HepG2 (cell line): ENCODE results near the gene TFDP1. TPM values are rescaled to one million over a fixed set of nuclear protein-coding genes. Genes with fewer than 3 reads are reported as not detected.

Experiments used
- ATAC-seq: fragments of 200-7000 bp; cut with Tn5 transposase; 3 replicates; pipeline ENCODE4 v1.9.1; 2020; ENCODE audit warnings: mild to moderate bottlenecking, moderate library complexity
- BruUV-seq: library from RNA; stranded (reverse); fragments of 400-500 nt; replicated peaks from 2 replicates; lab custom pipeline; 2021; lab: Mats Ljungman, UMichigan
- CTCF ChIA-PET: fragments of 300-600 bp; formaldehyde crosslinking; extraction: SDS; loops from one replicate; lab custom pipeline; 2021; ENCODE audit warnings: low total read pairs, inconsistent platforms, low intra/inter-chr PET ratio; lab: Yijun Ruan, JAX
- POLR2A ChIA-PET: fragments of 350-600 bp; sonication (Branson Sonifier 250); formaldehyde crosslinking; loops from one replicate; lab custom pipeline; 2020; ENCODE audit warnings: antibody characterized with exemption, inconsistent platforms; lab: Yijun Ruan, JAX
- DNase-seq: peaks from one replicate; pipeline ENCODE4 v3.0.0-alpha.2; 2015; ENCODE audit warnings: low spot score
- FAIRE-seq: peaks from 3 replicates; lab custom pipeline; 2011; peaks lifted over from hg19 to GRCh38; lab: Jason Lieb, UNC
- H2AFZ ChIP-seq: one replicate; pipeline ENCODE4 v1.6.1; 2011; ENCODE audit warnings: low read length, inconsistent platforms
- H3K27ac ChIP-seq: fragments of 300-600 bp; 3 replicates; pipeline ENCODE4 v1.8.0; 2011; ENCODE audit warnings: mixed run types, mild to moderate bottlenecking, mixed read lengths, low read length, inconsistent platforms; ENCODE audit not compliant: insufficient read depth; ENCODE audit errors: extremely low read length
- H3K27me3 ChIP-seq, 2 experiments: fragments of 200-600 bp in 1 of 2; 2 replicates in 1 of 2; 3 replicates in 1 of 2; pipeline versions ENCODE4 v1.6.0 to v1.8.0; 2011; ENCODE audit warnings: low read length in 2 of 2, mild to moderate bottlenecking in 2 of 2, moderate library complexity in 2 of 2, inconsistent platforms in 1 of 2; ENCODE audit not compliant: insufficient read depth in 2 of 2, control insufficient read depth in 1 of 2
- H3K36me3 ChIP-seq, 2 experiments: fragments of 200-600 bp in 1 of 2; replicated peaks in 1 of 2; 2 replicates in 1 of 2; 3 replicates in 1 of 2; pipeline versions ENCODE4 v1.5.1 to v1.8.0; 2011; ENCODE audit warnings: low read length in 2 of 2, inconsistent platforms in 1 of 2; ENCODE audit not compliant: insufficient read depth in 2 of 2, control insufficient read depth in 1 of 2
- H3K4me1 ChIP-seq: 2 replicates; pipeline ENCODE4 v1.5.1; 2012; ENCODE audit warnings: low read length, inconsistent platforms; ENCODE audit not compliant: insufficient read depth
- H3K4me2 ChIP-seq: 2 replicates; pipeline ENCODE4 v1.6.0; 2011; ENCODE audit warnings: low read depth, low read length, inconsistent platforms
- H3K4me3 ChIP-seq, 3 experiments: fragments of 200-600 bp in 1 of 3; sonication (generic), shearing (Covaris generic) in 1 of 3; replicated peaks in 1 of 3; 2 replicates each; pipeline ENCODE4 v1.5.1; 2011 to 2016; ENCODE audit warnings: low read length in 3 of 3, inconsistent platforms in 2 of 3, low read depth in 2 of 3, mild to moderate bottlenecking in 2 of 3, control low read depth in 1 of 3, mixed read lengths in 1 of 3; ENCODE audit not compliant: insufficient read depth in 1 of 3
- H3K79me2 ChIP-seq: one replicate; pipeline ENCODE4 v1.6.1; 2011; ENCODE audit warnings: low read length, inconsistent platforms; ENCODE audit not compliant: insufficient read depth
- H3K9ac ChIP-seq: 2 replicates; pipeline ENCODE4 v1.6.0; 2011; ENCODE audit warnings: mild to moderate bottlenecking, low read depth, low read length, inconsistent platforms; ENCODE audit not compliant: insufficient read depth
- H3K9me3 ChIP-seq: 2 replicates; pipeline ENCODE4 v1.5.1; 2012; ENCODE audit warnings: mild to moderate bottlenecking, low read length
- H4K20me1 ChIP-seq: 2 replicates; pipeline ENCODE4 v1.6.0; 2011; ENCODE audit warnings: inconsistent platforms, mild to moderate bottlenecking, low read length, moderate library complexity; ENCODE audit not compliant: insufficient read depth
- AKAP8 ChIP-seq: sonication (generic); formaldehyde crosslinking; IDR thresholded peaks from 2 replicates; pipeline ENCODE4 v1.5.1; 2020; ENCODE audit warnings: mild to moderate bottlenecking, missing genetic modification reagents
- ARID5B ChIP-seq: IDR thresholded peaks from 2 replicates; pipeline ENCODE4 v1.4.0; 2020; ENCODE audit warnings: mild to moderate bottlenecking, missing genetic modification reagents
- ATF7 ChIP-seq, 2 experiments: fragments of 450-650 bp in 1 of 2; sonication (generic) in 1 of 2; formaldehyde crosslinking in 1 of 2; IDR thresholded peaks; 2 replicates each; pipeline versions ENCODE4 v1.4.0 to v1.6.1; 2016 to 2020; ENCODE audit warnings: antibody characterized with exemption in 1 of 2, mild to moderate bottlenecking in 1 of 2, missing genetic modification reagents in 1 of 2
- ATRX ChIP-seq: sonication (generic); formaldehyde crosslinking; IDR thresholded peaks from 2 replicates; pipeline ENCODE4 v1.4.0; 2020; ENCODE audit warnings: missing genetic modification reagents, borderline replicate concordance
- CREB1 ChIP-seq, 2 experiments: fragments of 450-650 bp in 1 of 2; IDR thresholded peaks; 2 replicates each; pipeline ENCODE4 v1.6.1; 2016 to 2017; ENCODE audit warnings: control low read depth in 1 of 2, mild to moderate bottlenecking in 1 of 2, missing compliant biosample characterization in 1 of 2, missing genetic modification characterization in 1 of 2
- NFIC ChIP-seq: IDR thresholded peaks from 2 replicates; pipeline ENCODE4 v1.6.1; 2012; ENCODE audit warnings: mild to moderate bottlenecking, low read length, inconsistent platforms
- TBL1XR1 ChIP-seq: fragments of 150-350 bp; IDR thresholded peaks from 2 replicates; pipeline ENCODE4 v1.6.1; 2014; ENCODE audit warnings: borderline replicate concordance, low read length; ENCODE audit not compliant: partially characterized antibody
- TOE1 ChIP-seq: sonication (generic); formaldehyde crosslinking; IDR thresholded peaks from 2 replicates; pipeline ENCODE4 v1.4.0; 2020; ENCODE audit warnings: mild to moderate bottlenecking, missing genetic modification reagents
- YY1 ChIP-seq: IDR thresholded peaks from 2 replicates; pipeline ENCODE4 v1.6.1; 2011; ENCODE audit warnings: low read length, low read depth, moderate library complexity, mild to moderate bottlenecking; ENCODE audit not compliant: insufficient read depth, insufficient replicate concordance
- ZNF597 ChIP-seq: sonication (generic); formaldehyde crosslinking; IDR thresholded peaks from 2 replicates; pipeline ENCODE4 v1.5.0; 2020; ENCODE audit warnings: missing genetic modification reagents
- ZNF605 ChIP-seq: sonication (generic); formaldehyde crosslinking; IDR thresholded peaks from 2 replicates; pipeline ENCODE4 v1.8.0; 2022; ENCODE audit warnings: mild to moderate bottlenecking, missing genetic modification reagents
- ZNF878 ChIP-seq: sonication (generic); formaldehyde crosslinking; IDR thresholded peaks from 2 replicates; pipeline ENCODE4 v1.8.1; 2023; ENCODE audit warnings: mild to moderate bottlenecking, missing genetic modification reagents, moderate library complexity
- ZSCAN12 ChIP-seq: sonication (generic); formaldehyde crosslinking; IDR thresholded peaks from 2 replicates; pipeline ENCODE4 v1.9.0; 2021; ENCODE audit warnings: mild to moderate bottlenecking, missing genetic modification reagents
- WGBS: methylation state at CpG from one replicate; pipeline ENCODE4 v1.1.6; 2017; ENCODE audit warnings: low lambda C conversion rate; 5-methylcytosine and 5-hydroxymethylcytosine counted together
- in situ Hi-C: cut with HindIII; loops from 2 replicates; pipeline ENCODE4 v1.10.0; 2017; ENCODE audit warnings: low pct_unique_long_range_greater_than_20kb; ENCODE audit not compliant: extremely low pct_ligation_motif_present
- intact Hi-C: fragments of 100-400 bp; cut with micrococcal nuclease; formaldehyde crosslinking; loops from one replicate; pipeline ENCODE4 v1.10.0; 2022; ENCODE audit not compliant: unreplicated experiment
- polyA plus RNA-seq, 8 experiments: library from polyadenylated mRNA; depleted of rRNA in 3 of 8; stranded (reverse) in 7 of 8; unstranded in 1 of 8; fragments of >200 nt; fragmentation: Illumina TruSeq in 4 of 8; extraction: Trizol in 4 of 8; gene quantifications; 2 replicates each; pipeline versions ENCODE4 v1.2.1 to v1.2.3, GENCODE V29; 2011 to 2016; ENCODE audit warnings: low read depth in 4 of 8, missing spikeins in 1 of 8, mixed read lengths in 1 of 8; ENCODE audit not compliant: insufficient read depth in 1 of 8
- total RNA-seq, 5 experiments: library from RNA; depleted of rRNA; stranded (reverse); fragments of >200 nt; fragmentation: Illumina TruSeq; extraction: Trizol; gene quantifications; 2 replicates each; pipeline ENCODE4 v1.2.3, GENCODE V29; 2016; ENCODE audit warnings: low read depth in 1 of 5

The TFDP1 gene
- total and polyA plus RNA-seq, 2 of the 13 experiments (the other 11 are each of a cell fraction or from before 2014, with no cell fraction given): 38.0 to 84.2 TPM

GRCh38 chr13:113603116-113603710 lies 18.7 kb downstream of the TFDP1 start:
- H4K20me1 ChIP-seq: peaks cover 4% of the 10 kb centered on the region; the same call in 1 of the 2 replicates
- H3K27ac ChIP-seq: no peak overlapping the region
- no peak overlapping the region for H3K4me2 ChIP-seq
- ChIA-PET POLR2A (no interaction called here), CTCF (no interaction called here)
- H3K4me1 ChIP-seq: no peaks in the 10 kb centered on the region
- TF ChIP-seq TOE1 (CRISPR knock-in tag) (no peak), NFIC (no peak), CREB1 (IDR thresholded peaks at IDR 0.05) (peak; percentile 21; the same call in 1 of the 2 replicates), CREB1 (CRISPR knock-in tag; IDR thresholded peaks at IDR 0.05) (no peak), ATF7 (IDR thresholded peaks at IDR 0.05) (peak; percentile 75), ATF7 (CRISPR knock-in tag; IDR thresholded peaks at IDR 0.05) (no peak), TBL1XR1 (no peak)
- FAIRE-seq (no peak), ATAC-seq (no peak), DNase-seq (no peak)
- no peaks in the 10 kb centered on the region for H3K9me3 ChIP-seq
- in situ Hi-C loops: no loop called here
- H3K4me3 ChIP-seq: no peak overlapping the region
- BruUV-seq: no TSS peak
- H3K9ac ChIP-seq: no peak overlapping the region
- intact Hi-C loops: no loop called here
- WGBS: over 99% methylated on average over 13 of the region's 13 CpGs
- peaks cover 3 to 31% of the 10 kb centered on the region in 2 experiments; a peak in 3 of 5 replicates for H3K36me3 ChIP-seq
- H2AFZ ChIP-seq: no peak overlapping the region
- no peaks in the 10 kb centered on the region; a peak in 1 of 5 replicates for H3K27me3 ChIP-seq
- H3K79me2 ChIP-seq: peaks cover 76% of the 10 kb centered on the region

GRCh38 chr13:113604186-113604585 lies 19.6 kb downstream of the TFDP1 start:
- Histone ChIP-seq H3K36me3 (peaks cover 3 to 29% of the 10 kb centered on the region in 2 experiments; a peak in 4 of 5 replicates), H3K9ac (no peak overlapping the region), H4K20me1 (peaks cover 4% of the 10 kb centered on the region; the same call in 1 of the 2 replicates), H3K4me1 (no peaks in the 10 kb centered on the region), H2AFZ (no peak overlapping the region), H3K9me3 (no peaks in the 10 kb centered on the region), H3K27ac (no peak overlapping the region), H3K27me3 (no peaks in the 10 kb centered on the region; a peak in 1 of 5 replicates), H3K4me2 (no peak overlapping the region), H3K79me2 (peaks cover 77% of the 10 kb centered on the region), H3K4me3 (no peak overlapping the region)
- no CpG with 5 or more reads among the region's 1 CpG for WGBS
- POLR2A ChIA-PET: no interaction called here
- CTCF ChIA-PET: no interaction called here
- intact Hi-C loops: no loop called here
- no TSS peak for BruUV-seq
- FAIRE-seq (no peak), DNase-seq (no peak), ATAC-seq (no peak)
- in situ Hi-C loops: no loop called here
- TF ChIP-seq ATRX (CRISPR knock-in tag): no peak
- no peak for TF ChIP-seq ZSCAN12 (CRISPR knock-in tag)
- no peak for TF ChIP-seq ZNF605 (CRISPR knock-in tag)
- no peak for TF ChIP-seq ARID5B (CRISPR knock-in tag)
- no peak for TF ChIP-seq YY1
- TF ChIP-seq AKAP8 (CRISPR knock-in tag): no peak
- TF ChIP-seq ZNF878 (CRISPR knock-in tag): no peak
- TF ChIP-seq ZNF597 (CRISPR knock-in tag): no peak
